GM12878 (cell line): ENCODE measurements around the gene DNAJC27. TPM values are rescaled to one million over a fixed set of nuclear protein-coding genes. Genes with fewer than 3 reads are reported as not detected.

Experiments
- ATAC-seq: fragments of 200-7000 bp; cut with Tn5 transposase; 3 replicates; pipeline ENCODE4 v1.9.1; 2020; ENCODE audit warnings: mild to moderate bottlenecking, moderate library complexity
- BruUV-seq: library from RNA; stranded (reverse); fragments of 400-500 nt; replicated peaks from 2 replicates; lab custom pipeline; 2021; lab: Mats Ljungman, UMichigan
- CTCF ChIA-PET: fragments of 300-600 bp; sonication (Branson Sonifier 250); formaldehyde crosslinking; extraction: SDS; loops from one replicate; lab custom pipeline; 2021; ENCODE audit warnings: inconsistent platforms; lab: Yijun Ruan, JAX
- POLR2A ChIA-PET: fragments of 350-600 bp; formaldehyde crosslinking; extraction: SDS; loops from one replicate; lab custom pipeline; 2021; ENCODE audit warnings: inconsistent platforms; lab: Charles Lee
- RAD21 ChIA-PET: fragments of 300-600 bp; sonication (Branson Sonifier 250); formaldehyde crosslinking; loops from one replicate; lab custom pipeline; 2023; ENCODE audit warnings: antibody characterized with exemption; ENCODE audit not compliant: unreplicated experiment; lab: Charles Lee
- SMC1A ChIA-PET: fragments of 300-600 bp; sonication (Branson Sonifier 250); formaldehyde crosslinking; loops from one replicate; lab custom pipeline; 2023; ENCODE audit not compliant: unreplicated experiment, uncharacterized antibody; lab: Charles Lee
- DNase-seq: peaks from one replicate; pipeline ENCODE4 v3.0.0-alpha.2; 2011; ENCODE audit warnings: low read depth, low spot score
- FAIRE-seq: peaks from 3 replicates; lab custom pipeline; 2011; peaks lifted over from hg19 to GRCh38; lab: Jason Lieb, UNC
- H2AFZ ChIP-seq: 2 replicates; pipeline ENCODE4 v1.6.0; 2011; ENCODE audit warnings: low read depth, low read length, control low read depth; ENCODE audit not compliant: control insufficient read depth
- H3K27ac ChIP-seq: 2 replicates; pipeline ENCODE4 v1.5.1; 2011; ENCODE audit warnings: control low read depth; ENCODE audit not compliant: control insufficient read depth, insufficient read depth
- H3K27me3 ChIP-seq, 2 experiments: replicated peaks in 1 of 2; 2 replicates each; pipeline versions ENCODE4 v1.6.0 to v1.6.1; 2011; ENCODE audit warnings: low read length in 1 of 2; ENCODE audit not compliant: control insufficient read depth in 2 of 2, insufficient read depth in 2 of 2
- H3K36me3 ChIP-seq, 2 experiments: 2 replicates each; pipeline ENCODE4 v1.5.1; 2011; ENCODE audit warnings: low read length in 1 of 2; ENCODE audit not compliant: control insufficient read depth in 2 of 2, insufficient read depth in 2 of 2
- H3K4me1 ChIP-seq: 2 replicates; pipeline ENCODE4 v1.6.1; 2011; ENCODE audit warnings: mild to moderate bottlenecking, low read length, moderate library complexity, mixed read lengths; ENCODE audit not compliant: control insufficient read depth, insufficient read depth
- H3K4me2 ChIP-seq: 2 replicates; pipeline ENCODE4 v1.6.0; 2011; ENCODE audit warnings: control low read depth; ENCODE audit not compliant: control insufficient read depth, insufficient read depth
- H3K4me3 ChIP-seq: fragments of 200-600 bp; sonication (generic); 2 replicates; pipeline ENCODE4 v1.5.1; 2016
- H3K79me2 ChIP-seq: 2 replicates; pipeline ENCODE4 v1.6.0; 2011; ENCODE audit warnings: low read length; ENCODE audit not compliant: control insufficient read depth, insufficient read depth
- H3K9ac ChIP-seq: 2 replicates; pipeline ENCODE4 v1.8.0; 2011; ENCODE audit warnings: low read length, control low read depth, mixed read lengths; ENCODE audit not compliant: control insufficient read depth, insufficient read depth
- H3K9me3 ChIP-seq: replicated peaks from 3 replicates; pipeline ENCODE4 v1.5.1; 2011; ENCODE audit warnings: mild to moderate bottlenecking, low read length; ENCODE audit not compliant: control insufficient read depth, insufficient read depth
- H4K20me1 ChIP-seq: 2 replicates; pipeline ENCODE4 v1.6.0; 2011; ENCODE audit not compliant: control insufficient read depth, insufficient read depth
- BCL11A ChIP-seq: IDR thresholded peaks from 2 replicates; pipeline ENCODE4 v1.6.1; 2011; ENCODE audit warnings: low read depth, low read length
- CBFB ChIP-seq: IDR thresholded peaks from 2 replicates; pipeline ENCODE4 v1.6.1; 2016; ENCODE audit warnings: antibody characterized with exemption, low read depth
- E2F4 ChIP-seq: IDR thresholded peaks from 2 replicates; pipeline ENCODE4 v1.6.1; 2012; ENCODE audit warnings: low read depth, low read length, improper control_type of control experiment
- HDAC2 ChIP-seq: fragments of 200-600 bp; sonication (generic); IDR thresholded peaks from 2 replicates; pipeline ENCODE4 v1.6.1; 2017
- NR2C2 ChIP-seq: IDR thresholded peaks from 2 replicates; pipeline ENCODE4 v1.6.1; 2011; ENCODE audit warnings: borderline replicate concordance, low read depth; ENCODE audit not compliant: control insufficient read depth, insufficient read length
- SIX5 ChIP-seq: IDR thresholded peaks from 2 replicates; pipeline ENCODE4 v1.6.1; 2011; ENCODE audit warnings: mild to moderate bottlenecking, low read depth, low read length, moderate library complexity; ENCODE audit not compliant: severe bottlenecking
- SRF ChIP-seq, 2 experiments: IDR thresholded peaks; 2 replicates each; pipeline ENCODE4 v1.6.1; 2011; ENCODE audit warnings: low read depth in 2 of 2, low read length in 2 of 2, mild to moderate bottlenecking in 1 of 2, moderate library complexity in 1 of 2
- TARDBP ChIP-seq: IDR thresholded peaks from 2 replicates; pipeline ENCODE4 v1.6.1; 2016; ENCODE audit warnings: borderline replicate concordance
- WGBS: methylation state at CpG from one replicate; pipeline ENCODE4 v1.1.6; 2016; ENCODE audit warnings: low lambda C conversion rate; ENCODE audit not compliant: insufficient replicate concordance, insufficient coverage; ENCODE audit errors: missing lambda C conversion rate; 5-methylcytosine and 5-hydroxymethylcytosine counted together
- in situ Hi-C: fragments of 300-500 bp; cut with MboI; formaldehyde crosslinking; loops from 9 replicates; pipeline ENCODE4 v1.14.3; 2018; ENCODE audit warnings: mixed read lengths
- intact Hi-C: fragments of 100-400 bp; cut with micrococcal nuclease; formaldehyde crosslinking; loops from one replicate; pipeline ENCODE4 v1.14.2; 2022; ENCODE audit not compliant: unreplicated experiment
- polyA plus RNA-seq, 11 experiments: library from polyadenylated mRNA; depleted of rRNA in 4 of 11; unstranded in 6 of 11; stranded (reverse) in 5 of 11; fragments of >200 nt; fragmentation: Nextera tagmentation in 4 of 11; fragmentation: Illumina TruSeq in 1 of 11; extraction: Ambion mirVana in 4 of 11; extraction: Trizol in 1 of 11; gene quantifications; 1 replicate in 1 of 11; 2 replicates in 10 of 11; pipeline versions ENCODE4 v1.2.1 to v1.2.3, GENCODE V29; 2011 to 2016; ENCODE audit warnings: inconsistent platforms in 2 of 11, missing spikeins in 2 of 11, low read depth in 1 of 11
- total RNA-seq, 4 experiments: library from RNA; depleted of rRNA in 3 of 4; stranded (reverse); fragments of >200 nt in 3 of 4; fragmentation: Illumina TruSeq in 1 of 4; extraction: Trizol in 1 of 4; gene quantifications; 2 replicates each; pipeline versions ENCODE4 v1.2.1 to v1.2.3, GENCODE V29; 2013 to 2021
- TF ChIP-seq, protein P1 (sequence below): IDR thresholded peaks from 2 replicates; pipeline ENCODE4 v1.6.1; 2012; ENCODE audit warnings: mild to moderate bottlenecking, low read depth, low read length
- TF ChIP-seq, protein P2 (sequence below): fragments of 450-650 bp; IDR thresholded peaks from 2 replicates; pipeline ENCODE4 v1.6.1; 2017; ENCODE audit warnings: borderline replicate concordance
- TF ChIP-seq, protein P3 (sequence below): IDR thresholded peaks from 2 replicates; pipeline ENCODE4 v1.6.1; 2011; ENCODE audit warnings: low read depth, mild to moderate bottlenecking, low read length, moderate library complexity, borderline replicate concordance; ENCODE audit errors: extremely low read depth
- TF ChIP-seq, protein P4 (sequence below): fragments of 450-650 bp; IDR thresholded peaks from 2 replicates; pipeline ENCODE4 v1.6.1; 2018; ENCODE audit warnings: mild to moderate bottlenecking, low read depth, moderate library complexity; ENCODE audit not compliant: partially characterized antibody

DNAJC27 gene
- total and polyA plus RNA-seq, 10 of the 15 experiments (the other 5 are each of a cell fraction or from before 2014, with no cell fraction given) = 0.95 to 9.6 (median 3.7) TPM

- TF ChIP-seq, protein P1, sequence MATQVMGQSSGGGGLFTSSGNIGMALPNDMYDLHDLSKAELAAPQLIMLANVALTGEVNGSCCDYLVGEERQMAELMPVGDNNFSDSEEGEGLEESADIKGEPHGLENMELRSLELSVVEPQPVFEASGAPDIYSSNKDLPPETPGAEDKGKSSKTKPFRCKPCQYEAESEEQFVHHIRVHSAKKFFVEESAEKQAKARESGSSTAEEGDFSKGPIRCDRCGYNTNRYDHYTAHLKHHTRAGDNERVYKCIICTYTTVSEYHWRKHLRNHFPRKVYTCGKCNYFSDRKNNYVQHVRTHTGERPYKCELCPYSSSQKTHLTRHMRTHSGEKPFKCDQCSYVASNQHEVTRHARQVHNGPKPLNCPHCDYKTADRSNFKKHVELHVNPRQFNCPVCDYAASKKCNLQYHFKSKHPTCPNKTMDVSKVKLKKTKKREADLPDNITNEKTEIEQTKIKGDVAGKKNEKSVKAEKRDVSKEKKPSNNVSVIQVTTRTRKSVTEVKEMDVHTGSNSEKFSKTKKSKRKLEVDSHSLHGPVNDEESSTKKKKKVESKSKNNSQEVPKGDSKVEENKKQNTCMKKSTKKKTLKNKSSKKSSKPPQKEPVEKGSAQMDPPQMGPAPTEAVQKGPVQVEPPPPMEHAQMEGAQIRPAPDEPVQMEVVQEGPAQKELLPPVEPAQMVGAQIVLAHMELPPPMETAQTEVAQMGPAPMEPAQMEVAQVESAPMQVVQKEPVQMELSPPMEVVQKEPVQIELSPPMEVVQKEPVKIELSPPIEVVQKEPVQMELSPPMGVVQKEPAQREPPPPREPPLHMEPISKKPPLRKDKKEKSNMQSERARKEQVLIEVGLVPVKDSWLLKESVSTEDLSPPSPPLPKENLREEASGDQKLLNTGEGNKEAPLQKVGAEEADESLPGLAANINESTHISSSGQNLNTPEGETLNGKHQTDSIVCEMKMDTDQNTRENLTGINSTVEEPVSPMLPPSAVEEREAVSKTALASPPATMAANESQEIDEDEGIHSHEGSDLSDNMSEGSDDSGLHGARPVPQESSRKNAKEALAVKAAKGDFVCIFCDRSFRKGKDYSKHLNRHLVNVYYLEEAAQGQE = no peak
- TF ChIP-seq SIX5 (no peak), HDAC2 (no peak), SRF (IDR thresholded peaks at IDR 0.05; ENCODE audit: low read depth in 2 of 2, low read length in 2 of 2) (no peak), CBFB (no peak)
- TF ChIP-seq, protein P2, sequence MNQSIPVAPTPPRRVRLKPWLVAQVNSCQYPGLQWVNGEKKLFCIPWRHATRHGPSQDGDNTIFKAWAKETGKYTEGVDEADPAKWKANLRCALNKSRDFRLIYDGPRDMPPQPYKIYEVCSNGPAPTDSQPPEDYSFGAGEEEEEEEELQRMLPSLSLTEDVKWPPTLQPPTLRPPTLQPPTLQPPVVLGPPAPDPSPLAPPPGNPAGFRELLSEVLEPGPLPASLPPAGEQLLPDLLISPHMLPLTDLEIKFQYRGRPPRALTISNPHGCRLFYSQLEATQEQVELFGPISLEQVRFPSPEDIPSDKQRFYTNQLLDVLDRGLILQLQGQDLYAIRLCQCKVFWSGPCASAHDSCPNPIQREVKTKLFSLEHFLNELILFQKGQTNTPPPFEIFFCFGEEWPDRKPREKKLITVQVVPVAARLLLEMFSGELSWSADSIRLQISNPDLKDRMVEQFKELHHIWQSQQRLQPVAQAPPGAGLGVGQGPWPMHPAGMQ = no peak
These were observed 12.0 kb downstream of the DNAJC27 start (continued) for GRCh38 chr2:24959761-24960160.

GRCh38 chr2:24958411-24958935 is 13.3 kb downstream of the DNAJC27 start:
- BruUV-seq = no TSS peak
- H3K4me1 ChIP-seq = no peaks in the 10 kb centered on the region
- no peak overlapping the region for H3K9ac ChIP-seq
- no peak overlapping the region for H3K27ac ChIP-seq
- peaks cover 0 to 23% of the 10 kb centered on the region in 2 experiments; a peak in 2 of 4 replicates for H3K36me3 ChIP-seq
- H3K4me2 ChIP-seq = no peak overlapping the region
- POLR2A ChIA-PET = no interaction called here
- peaks cover 11% of the 10 kb centered on the region; the same call in 2 of the 3 replicates for H3K9me3 ChIP-seq
- no peaks in the 10 kb centered on the region for H3K79me2 ChIP-seq
- in situ Hi-C loops = no loop called here
- no peaks in the 10 kb centered on the region for H3K27me3 ChIP-seq
- intact Hi-C loops = no loop called here
- FAIRE-seq (no peak), DNase-seq (no peak), ATAC-seq (no peak)
- CTCF ChIA-PET = interaction anchor here (1.0 kb wide), 1 partner anchor 548 kb away, joined by 4 read pairs; no protein-coding TSS in a partner anchor
- no peaks in the 10 kb centered on the region for H4K20me1 ChIP-seq
- SMC1A ChIA-PET = no interaction called here
- RAD21 ChIA-PET = no interaction called here
- WGBS = 96% methylated on average over 3 of the region's 3 CpGs
- no peak overlapping the region for H2AFZ ChIP-seq
- H3K4me3 ChIP-seq = no peak overlapping the region
- TF ChIP-seq TARDBP (no peak), BCL11A (no peak), E2F4 (no peak), NR2C2 (no peak)
- TF ChIP-seq, protein P3, sequence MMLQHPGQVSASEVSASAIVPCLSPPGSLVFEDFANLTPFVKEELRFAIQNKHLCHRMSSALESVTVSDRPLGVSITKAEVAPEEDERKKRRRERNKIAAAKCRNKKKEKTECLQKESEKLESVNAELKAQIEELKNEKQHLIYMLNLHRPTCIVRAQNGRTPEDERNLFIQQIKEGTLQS = no peak
- TF ChIP-seq, protein P4, sequence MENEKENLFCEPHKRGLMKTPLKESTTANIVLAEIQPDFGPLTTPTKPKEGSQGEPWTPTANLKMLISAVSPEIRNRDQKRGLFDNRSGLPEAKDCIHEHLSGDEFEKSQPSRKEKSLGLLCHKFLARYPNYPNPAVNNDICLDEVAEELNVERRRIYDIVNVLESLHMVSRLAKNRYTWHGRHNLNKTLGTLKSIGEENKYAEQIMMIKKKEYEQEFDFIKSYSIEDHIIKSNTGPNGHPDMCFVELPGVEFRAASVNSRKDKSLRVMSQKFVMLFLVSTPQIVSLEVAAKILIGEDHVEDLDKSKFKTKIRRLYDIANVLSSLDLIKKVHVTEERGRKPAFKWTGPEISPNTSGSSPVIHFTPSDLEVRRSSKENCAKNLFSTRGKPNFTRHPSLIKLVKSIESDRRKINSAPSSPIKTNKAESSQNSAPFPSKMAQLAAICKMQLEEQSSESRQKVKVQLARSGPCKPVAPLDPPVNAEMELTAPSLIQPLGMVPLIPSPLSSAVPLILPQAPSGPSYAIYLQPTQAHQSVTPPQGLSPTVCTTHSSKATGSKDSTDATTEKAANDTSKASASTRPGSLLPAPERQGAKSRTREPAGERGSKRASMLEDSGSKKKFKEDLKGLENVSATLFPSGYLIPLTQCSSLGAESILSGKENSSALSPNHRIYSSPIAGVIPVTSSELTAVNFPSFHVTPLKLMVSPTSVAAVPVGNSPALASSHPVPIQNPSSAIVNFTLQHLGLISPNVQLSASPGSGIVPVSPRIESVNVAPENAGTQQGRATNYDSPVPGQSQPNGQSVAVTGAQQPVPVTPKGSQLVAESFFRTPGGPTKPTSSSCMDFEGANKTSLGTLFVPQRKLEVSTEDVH = no peak
